TTC549 (cell line): ENCODE results near the gene CCR5AS.
"Not testable (repeated sequence)": the region's sequence is repeated elsewhere in the genome, so short reads cannot be mapped to it uniquely, and the experiment has no call there.

Experiments
- FAIRE-seq: peaks from 2 replicates; lab custom pipeline; 2012; peaks lifted over from hg19 to GRCh38; lab: Jason Lieb, UNC

The CCR5AS gene

GRCh38 chr3:46401579-46401978, 5.3 kb downstream of the CCR5AS start:
- no peak for FAIRE-seq

DNA sequence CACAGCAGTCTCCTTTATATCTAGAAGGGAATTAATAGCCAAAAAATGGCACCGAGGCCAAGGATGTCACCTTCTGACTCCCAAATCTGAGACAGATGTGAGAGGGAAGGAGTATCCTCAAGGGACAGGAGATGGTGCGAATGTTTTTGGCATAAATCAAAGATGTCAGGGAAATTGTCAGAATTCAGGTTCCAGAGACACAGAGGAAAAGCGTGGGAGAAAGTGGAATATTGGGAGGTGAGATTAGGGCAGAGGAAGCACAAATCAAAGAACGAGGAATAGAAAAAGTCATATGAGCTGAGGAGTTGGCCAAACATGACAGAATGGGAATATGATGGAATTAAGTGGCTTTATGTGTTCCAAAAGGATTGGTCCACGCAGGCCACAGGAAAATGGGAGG, 6.0 kb downstream of the CCR5AS start:
- no peak for FAIRE-seq

DNA sequence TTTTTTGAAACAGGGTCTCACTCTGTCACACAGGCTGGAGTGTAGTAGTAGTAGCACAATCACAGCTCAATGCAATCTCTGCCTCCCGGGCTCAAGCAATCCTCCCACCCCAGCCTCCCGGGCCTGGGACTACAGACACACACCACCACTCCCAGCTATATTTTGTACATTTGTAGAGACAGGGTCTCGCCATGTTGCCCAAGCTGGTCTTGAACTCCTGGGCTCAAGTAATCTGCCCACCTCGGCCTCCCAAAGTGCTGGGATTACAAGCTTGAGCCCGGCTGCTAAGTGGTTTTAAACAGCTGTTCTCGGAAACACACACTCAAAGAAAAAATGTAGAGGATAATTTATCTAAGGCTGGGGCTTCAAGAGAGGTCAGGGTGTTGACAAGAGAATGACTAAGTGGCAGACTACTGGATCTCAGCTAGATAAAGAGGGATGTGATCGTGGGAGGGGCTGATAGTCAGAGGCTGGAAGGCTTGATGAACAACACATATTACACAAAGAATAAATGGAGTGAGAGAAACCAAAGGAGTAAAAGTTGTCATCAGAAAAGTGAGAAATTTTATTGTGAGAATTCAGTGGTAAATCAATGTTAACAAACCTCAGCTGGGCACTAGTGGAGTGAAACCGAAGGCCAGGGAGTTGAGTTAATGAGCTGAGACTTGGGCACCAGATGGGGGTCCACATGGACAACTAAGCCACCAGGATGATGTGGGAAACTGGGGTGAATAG, 6.7 kb downstream of the CCR5AS start:
- no peak for FAIRE-seq

GRCh38 chr3:46399557-46399956, 7.3 kb downstream of the CCR5AS start:
- no peak for FAIRE-seq

DNA sequence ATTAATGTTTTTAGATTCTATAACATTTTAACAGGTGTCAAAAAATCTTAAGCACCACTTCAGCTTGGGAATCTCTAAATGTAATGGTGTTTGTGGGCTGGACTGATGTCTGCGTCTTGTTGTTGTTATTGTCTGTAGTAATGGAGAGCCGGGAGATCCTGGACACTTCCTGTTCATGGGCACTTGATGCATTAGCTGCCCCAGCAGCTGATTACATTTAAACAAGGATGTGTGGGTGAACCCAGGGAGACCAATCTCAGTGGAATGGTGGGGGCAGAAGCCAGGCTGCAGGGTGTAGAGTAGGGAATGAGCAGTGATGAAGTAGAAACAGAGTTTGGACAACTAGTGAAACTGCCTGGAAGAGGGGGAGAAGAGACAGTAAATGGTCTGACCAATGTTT, 7.8 kb downstream of the CCR5AS start:
- no peak for FAIRE-seq

GRCh38 chr3:46398186-46398955, 8.5 kb downstream of the CCR5AS start:
- no peak for FAIRE-seq

DNA sequence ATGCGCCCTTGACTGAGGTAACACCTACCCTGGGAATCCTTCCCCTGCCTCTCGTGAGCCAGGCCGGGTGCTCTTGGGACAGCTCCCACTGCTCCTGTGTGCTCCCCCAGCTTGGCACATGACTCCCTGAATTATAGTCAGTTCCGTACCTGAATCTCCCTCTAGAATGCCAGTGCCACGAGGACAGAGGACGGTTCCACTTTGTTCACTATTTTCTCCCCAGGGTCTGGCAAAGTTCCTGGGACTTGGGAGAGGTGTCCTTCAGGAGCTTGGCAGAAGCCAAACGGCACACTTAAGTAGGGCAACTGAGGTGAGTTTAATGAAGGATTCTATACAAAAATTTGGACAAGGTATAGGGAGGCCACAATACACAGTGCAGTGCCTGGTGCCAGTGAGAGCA, 9.8 kb downstream of the CCR5AS start:
- FAIRE-seq: no peak

- FAIRE-seq: no peak
Measured at GRCh38 chr3:46395766-46396530, 10.9 kb downstream of the CCR5AS start.

GRCh38 chr3:46395210-46395661, 11.6 kb downstream of the CCR5AS start:
- FAIRE-seq: no peak

- no peak for FAIRE-seq
Measured at GRCh38 chr3:46393554-46394434, 13.1 kb downstream of the CCR5AS start.

DNA sequence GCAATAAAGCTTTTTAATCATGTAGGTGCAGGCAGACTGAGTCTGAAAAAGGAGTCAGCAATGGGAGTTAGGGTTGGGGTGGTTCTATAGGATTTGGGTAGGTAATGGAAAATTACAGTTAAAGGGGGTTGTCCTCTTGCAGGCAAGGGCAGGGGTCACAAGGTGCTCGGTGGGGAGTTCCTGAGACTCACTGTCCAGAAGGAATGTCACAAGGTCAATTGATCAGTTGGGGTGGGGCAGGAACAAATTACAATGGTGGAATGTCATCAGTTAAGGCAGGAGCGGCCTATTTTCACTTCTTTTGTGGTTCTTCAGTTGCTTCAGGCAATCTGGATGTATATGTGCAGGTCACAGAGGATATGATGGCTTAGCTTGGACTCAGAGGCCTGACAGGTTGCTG, 13.9 kb downstream of the CCR5AS start:
- no peak for FAIRE-seq

- not testable (repeated sequence) for FAIRE-seq
Measured at GRCh38 chr3:46391526-46391925, 15.3 kb downstream of the CCR5AS start.

GRCh38 chr3:46389306-46389705, 17.6 kb downstream of the CCR5AS start:
- FAIRE-seq: no peak

DNA sequence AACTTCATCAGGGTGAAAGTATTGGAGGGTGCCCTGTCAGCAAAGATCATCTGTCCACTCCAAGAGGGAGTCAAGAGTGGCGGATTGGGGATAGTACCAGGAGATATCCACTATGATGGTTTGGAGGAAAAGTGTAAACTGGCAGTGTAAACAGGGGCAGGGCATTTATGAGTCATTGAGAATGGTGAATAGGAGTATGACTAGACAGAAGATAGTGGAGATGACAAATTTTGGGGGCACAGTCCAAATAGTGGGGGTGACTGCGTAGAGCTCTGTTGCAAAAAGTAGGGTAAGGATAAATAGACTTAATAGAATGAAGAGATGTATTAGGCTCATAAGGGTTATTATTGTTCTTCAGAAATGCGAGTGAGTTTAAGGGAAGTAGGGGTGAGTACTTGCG, 18.0 kb downstream of the CCR5AS start:
- not testable (repeated sequence) for FAIRE-seq

- FAIRE-seq: no peak
Measured at GRCh38 chr3:46386205-46386604, 20.7 kb downstream of the CCR5AS start.

GRCh38 chr3:46383951-46384330, 22.9 kb downstream of the CCR5AS start:
- no peak for FAIRE-seq

GRCh38 chr3:46383211-46383950, 23.5 kb downstream of the CCR5AS start:
- no peak for FAIRE-seq

DNA sequence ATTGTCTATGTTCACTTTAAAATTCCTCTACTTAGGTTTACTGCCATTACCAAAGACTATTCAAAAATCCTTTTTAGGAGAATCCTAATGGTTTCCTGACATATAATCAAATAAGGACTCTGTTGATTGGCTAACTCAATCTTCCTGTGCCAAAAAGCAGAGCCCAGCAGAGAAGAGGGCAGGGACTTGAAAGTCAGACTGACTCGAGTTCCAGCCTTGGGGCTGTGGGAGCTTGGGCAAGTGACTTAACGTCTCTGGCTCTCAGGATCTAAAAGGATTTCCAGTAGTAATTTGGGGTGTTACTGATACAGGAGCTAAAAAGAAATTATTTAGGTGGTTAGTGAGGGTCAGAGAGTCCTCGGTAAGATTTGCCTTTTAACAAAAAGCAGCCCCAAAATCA, 25.2 kb downstream of the CCR5AS start:
- FAIRE-seq: no peak

DNA sequence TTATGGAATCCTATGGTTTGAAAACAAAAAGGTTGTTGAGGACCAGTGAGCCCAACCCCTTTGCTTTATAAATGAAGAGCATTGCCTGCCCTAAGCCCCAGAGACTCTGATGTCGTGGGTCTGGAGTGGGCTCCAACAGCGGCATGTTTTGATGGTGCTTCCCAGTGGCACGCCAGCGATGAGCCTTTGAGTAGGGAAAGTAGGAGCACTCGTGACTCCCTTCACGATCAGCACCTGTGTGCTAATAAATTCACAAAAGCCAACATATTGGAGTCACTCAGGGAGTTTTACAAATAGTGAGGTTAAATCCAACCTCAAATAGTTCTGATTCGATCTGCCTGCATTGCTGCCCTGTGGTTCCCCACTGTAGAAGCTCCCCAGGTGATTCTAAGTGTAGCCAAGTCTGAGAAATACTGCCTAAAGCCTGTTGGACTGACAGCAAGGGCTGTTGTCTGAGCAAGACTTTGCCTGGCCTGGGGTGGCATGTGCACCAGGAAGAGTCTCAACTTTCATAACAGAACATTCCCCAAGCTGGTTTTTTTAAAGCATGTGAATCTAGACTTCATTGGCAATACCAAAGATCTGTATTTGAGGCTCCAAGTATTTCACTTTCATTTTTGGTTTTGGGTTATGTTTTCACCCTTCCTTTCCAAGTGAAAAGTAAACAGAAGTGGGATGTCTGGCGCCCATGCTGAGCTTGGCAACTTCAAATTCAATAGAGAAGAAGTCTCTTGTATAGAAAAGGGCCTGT, 26.2 kb downstream of the CCR5AS start:
- FAIRE-seq: no peak

- FAIRE-seq: no peak
Measured at GRCh38 chr3:46378426-46378942, 28.4 kb downstream of the CCR5AS start.
